GM23248 (cell line): Measurements from ENCODE around the gene RPS24. TPM values are rescaled to one million over a fixed set of nuclear protein-coding genes. Genes with fewer than 3 reads are reported as not detected.
"Not testable (repeated sequence)": the region's sequence is repeated elsewhere in the genome, so short reads cannot be mapped to it uniquely, and the experiment has no call there.

Source experiments
- DNase-seq: peaks from one replicate; pipeline ENCODE4 v3.0.0-alpha.2; 2015
- H2AFZ ChIP-seq: fragments of 200-600 bp; sonication (generic); 2 replicates; pipeline ENCODE4 v1.6.1; 2016; ENCODE audit warnings: antibody characterized with exemption
- H3F3A ChIP-seq: fragments of 200-600 bp; sonication (generic); 2 replicates; pipeline ENCODE4 v1.6.1; 2016; ENCODE audit warnings: mild to moderate bottlenecking, antibody characterized with exemption, mixed run types; ENCODE audit not compliant: insufficient read depth
- H3K27ac ChIP-seq: fragments of 200-600 bp; sonication (generic); 2 replicates; pipeline ENCODE4 v1.5.1; 2016; ENCODE audit warnings: mild to moderate bottlenecking
- H3K27me3 ChIP-seq: fragments of 200-600 bp; sonication (generic); replicated peaks from 2 replicates; pipeline ENCODE4 v1.6.1; 2016; ENCODE audit warnings: mild to moderate bottlenecking; ENCODE audit not compliant: insufficient read depth
- H3K36me3 ChIP-seq: fragments of 200-600 bp; sonication (generic); 2 replicates; pipeline ENCODE4 v1.6.1; 2016; ENCODE audit warnings: low read depth, mild to moderate bottlenecking
- H3K4me1 ChIP-seq: fragments of 200-600 bp; sonication (generic); 2 replicates; pipeline ENCODE4 v1.6.1; 2016; ENCODE audit warnings: mild to moderate bottlenecking; ENCODE audit not compliant: insufficient read depth
- H3K4me2 ChIP-seq: fragments of 200-600 bp; sonication (generic); one replicate; pipeline ENCODE4 v1.6.1; 2016; ENCODE audit warnings: mild to moderate bottlenecking; ENCODE audit not compliant: unreplicated experiment
- H3K4me3 ChIP-seq: fragments of 200-600 bp; sonication (generic); 2 replicates; pipeline ENCODE4 v1.5.1; 2016; ENCODE audit warnings: mild to moderate bottlenecking
- H3K79me2 ChIP-seq: fragments of 200-600 bp; sonication (generic); 2 replicates; pipeline ENCODE4 v1.6.1; 2016; ENCODE audit warnings: mild to moderate bottlenecking; ENCODE audit not compliant: insufficient read depth
- H3K9ac ChIP-seq: fragments of 200-600 bp; sonication (generic); 2 replicates; pipeline ENCODE4 v1.6.1; 2016; ENCODE audit warnings: mild to moderate bottlenecking
- H3K9me2 ChIP-seq: fragments of 200-600 bp; sonication (generic); 2 replicates; pipeline ENCODE4 v1.6.1; 2016; ENCODE audit warnings: mixed run types, mild to moderate bottlenecking, moderate library complexity; ENCODE audit not compliant: insufficient read depth
- H3K9me3 ChIP-seq: fragments of 200-600 bp; sonication (generic); one replicate; pipeline ENCODE4 v1.6.1; 2017; ENCODE audit warnings: low read depth
- H4K20me1 ChIP-seq: fragments of 200-600 bp; sonication (generic); 2 replicates; pipeline ENCODE4 v1.6.0; 2016; ENCODE audit not compliant: insufficient read depth
- EZH2 ChIP-seq: fragments of 200-600 bp; sonication (generic); IDR thresholded peaks from 2 replicates; pipeline ENCODE4 v1.6.1; 2018; ENCODE audit warnings: antibody characterized with exemption, mild to moderate bottlenecking; ENCODE audit not compliant: insufficient read depth, poor library complexity, severe bottlenecking
- EZH2phosphoT487 ChIP-seq: fragments of 200-600 bp; sonication (generic); IDR thresholded peaks from 2 replicates; pipeline ENCODE4 v1.6.1; 2018; ENCODE audit warnings: antibody characterized with exemption, moderate library complexity, mild to moderate bottlenecking, low read depth; ENCODE audit not compliant: insufficient read depth
- WGBS, 2 experiments: methylation state at CpG; one replicate each; pipeline ENCODE4 v1.1.6; 2015 to 2017; ENCODE audit warnings: low lambda C conversion rate in 2 of 2, low coverage in 1 of 2; ENCODE audit errors: missing lambda C conversion rate in 2 of 2; 5-methylcytosine and 5-hydroxymethylcytosine counted together
- in situ Hi-C: fragments of 300-500 bp; cut with MboI; formaldehyde crosslinking; loops from 2 replicates; pipeline ENCODE4 v1.15.0; 2020
- polyA plus RNA-seq: library from polyadenylated mRNA; unstranded; fragments of >200 nt; fragmentation: Nextera tagmentation; extraction: Ambion mirVana; gene quantifications from 2 replicates; pipeline ENCODE4 v1.2.1, GENCODE V29; 2016
- total RNA-seq: library from RNA; depleted of rRNA; stranded (reverse); fragments of >200 nt; shearing (Covaris generic); gene quantifications from 2 replicates; pipeline ENCODE4 v1.2.3, GENCODE V29; 2014

Gene RPS24
- total and polyA plus RNA-seq, 2 experiments from 2014 or later: 660 to 1,653 TPM

- DNase-seq: no peak
- H3F3A ChIP-seq: peaks cover 14% of the 10 kb centered on the region; the same call in 1 of the 2 replicates
- H3K36me3 ChIP-seq: peaks cover 47% of the 10 kb centered on the region
Measured at GRCh38 chr10:77993620-77994019, 40.0 kb upstream of the RPS24 start.

GRCh38 chr10:77998780-77999179 lies 34.9 kb upstream of the RPS24 start:
- H3K4me1 ChIP-seq, H4K20me1 ChIP-seq, H3K9me2 ChIP-seq, H3K9me3 ChIP-seq, DNase-seq, H3K27me3 ChIP-seq, H3K4me2 ChIP-seq, H3K4me3 ChIP-seq, H2AFZ ChIP-seq, H3K79me2 ChIP-seq, H3F3A ChIP-seq, H3K9ac ChIP-seq, H3K27ac ChIP-seq, in situ Hi-C loops: not testable (repeated sequence)
- peaks cover 44% of the 10 kb centered on the region for H3K36me3 ChIP-seq
- 92 to 98% methylated on average over 4 to 5 of the region's 5 CpGs for WGBS, 2 experiments

More at GRCh38 chr10:77993620-77994019, 40.0 kb upstream of the RPS24 start:
- H2AFZ ChIP-seq: no peak overlapping the region
- no peaks in the 10 kb centered on the region for H3K9me3 ChIP-seq
- no peak overlapping the region for H3K9ac ChIP-seq
- H3K27ac ChIP-seq: no peak overlapping the region
- no peak overlapping the region for H3K4me2 ChIP-seq
- no peak for TF ChIP-seq EZH2phosphoT487
- no peak for TF ChIP-seq EZH2
- H3K27me3 ChIP-seq: no peaks in the 10 kb centered on the region
- in situ Hi-C loops: no loop called here
- H3K4me3 ChIP-seq: no peak overlapping the region
- WGBS, 2 experiments: 97 to 99% methylated on average over 3 of the region's 3 CpGs
- no peaks in the 10 kb centered on the region for H3K4me1 ChIP-seq
- H3K9me2 ChIP-seq: no peaks in the 10 kb centered on the region
- H3K79me2 ChIP-seq: no peaks in the 10 kb centered on the region
- H4K20me1 ChIP-seq: no peaks in the 10 kb centered on the region

- Histone ChIP-seq H3K4me2 (no peak overlapping the region), H3K4me3 (no peak overlapping the region), H3K9me3 (no peaks in the 10 kb centered on the region), H3K9me2 (no peaks in the 10 kb centered on the region), H3K27me3 (no peaks in the 10 kb centered on the region), H3K4me1 (no peaks in the 10 kb centered on the region), H3K36me3 (peaks cover 46% of the 10 kb centered on the region), H3F3A (no peaks in the 10 kb centered on the region), H2AFZ (no peak overlapping the region), H3K27ac (no peak overlapping the region), H3K79me2 (no peaks in the 10 kb centered on the region), H4K20me1 (no peaks in the 10 kb centered on the region), H3K9ac (no peak overlapping the region)
- in situ Hi-C loops: no loop called here
- no peak for TF ChIP-seq EZH2
- TF ChIP-seq EZH2phosphoT487: no peak
- DNase-seq: no peak
Measured at GRCh38 chr10:78000206-78000605, 33.5 kb upstream of the RPS24 start.

GRCh38 chr10:78000956-78001472 lies 32.6 kb upstream of the RPS24 start:
- in situ Hi-C loops: no loop called here
- H3K36me3 ChIP-seq: peaks cover 52% of the 10 kb centered on the region

More at GRCh38 chr10:78000956-78001472, 32.6 kb upstream of the RPS24 start:
- Histone ChIP-seq H3K79me2 (no peaks in the 10 kb centered on the region), H3K27me3 (no peaks in the 10 kb centered on the region), H3K4me3 (no peak overlapping the region), H3K9ac (no peak overlapping the region), H3K9me2 (no peaks in the 10 kb centered on the region), H3K27ac (no peak overlapping the region), H3F3A (no peaks in the 10 kb centered on the region), H3K4me1 (no peaks in the 10 kb centered on the region), H2AFZ (no peak overlapping the region), H3K4me2 (no peak overlapping the region), H4K20me1 (no peaks in the 10 kb centered on the region), H3K9me3 (no peaks in the 10 kb centered on the region)
- DNase-seq: no peak
- no peak for TF ChIP-seq EZH2
- no peak for TF ChIP-seq EZH2phosphoT487
- WGBS, 2 experiments: 96 to 97% methylated on average over 6 of the region's 6 CpGs
